T-helper 1 cell treated with Interleukin-12 subunit alpha and Interleukin-12 subunit beta and Interleukin-4 antibody, amounts not matched to agents 30 μg/mL and 1 μg/mL, for 36 hours (primary cell): ENCODE data around the gene FHIT.
A peak's percentile ranks its signal among the peaks of the same experiment; 100 is the strongest.

Experiments
- H3K27ac Mint-ChIP-seq: one replicate; pipeline ENCODE4 v1.8.0; 2021; ENCODE audit warnings: mild to moderate bottlenecking, mixed read lengths
- H3K27me3 Mint-ChIP-seq: one replicate; pipeline ENCODE4 v1.8.0; 2021; ENCODE audit warnings: low read depth, mixed read lengths
- H3K36me3 Mint-ChIP-seq: one replicate; pipeline ENCODE4 v1.8.0; 2021; ENCODE audit warnings: low read depth, mixed read lengths
- H3K4me1 Mint-ChIP-seq: one replicate; pipeline ENCODE4 v1.8.0; 2021; ENCODE audit warnings: low read depth, mixed read lengths
- H3K4me3 Mint-ChIP-seq: one replicate; pipeline ENCODE4 v1.8.0; 2021; ENCODE audit warnings: mild to moderate bottlenecking, moderate library complexity, mixed read lengths
- H3K9me3 Mint-ChIP-seq: one replicate; pipeline ENCODE4 v1.8.0; 2021; ENCODE audit warnings: mixed read lengths

FHIT gene

DNA sequence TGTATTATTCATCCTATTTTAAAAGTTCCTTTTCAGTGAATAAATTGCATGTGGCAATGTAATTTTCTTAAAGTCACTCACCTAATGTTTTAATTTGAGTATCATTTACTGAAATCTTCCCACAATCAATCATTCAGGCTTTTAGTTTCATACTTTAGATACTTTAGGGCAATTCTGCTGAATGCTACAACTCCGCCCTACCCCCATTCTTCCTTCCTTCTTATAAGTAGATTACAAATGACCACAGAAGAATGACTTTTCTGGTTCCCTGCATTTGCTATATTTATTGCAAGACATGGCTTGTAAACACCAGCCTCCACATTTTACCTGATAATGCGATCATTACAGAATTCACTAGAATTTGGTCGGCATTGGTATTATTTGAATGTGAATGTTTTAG lies 1061.9 kb downstream of the FHIT start:
- Mint-ChIP-seq H3K27me3 (no peaks in the 10 kb centered on the region), H3K4me3 (peak overlapping the region; percentile 10), H3K4me1 (peaks cover 47% of the 10 kb centered on the region), H3K36me3 (peaks cover 17% of the 10 kb centered on the region), H3K9me3 (peaks cover 17% of the 10 kb centered on the region), H3K27ac (peak overlapping the region; percentile 73)

DNA sequence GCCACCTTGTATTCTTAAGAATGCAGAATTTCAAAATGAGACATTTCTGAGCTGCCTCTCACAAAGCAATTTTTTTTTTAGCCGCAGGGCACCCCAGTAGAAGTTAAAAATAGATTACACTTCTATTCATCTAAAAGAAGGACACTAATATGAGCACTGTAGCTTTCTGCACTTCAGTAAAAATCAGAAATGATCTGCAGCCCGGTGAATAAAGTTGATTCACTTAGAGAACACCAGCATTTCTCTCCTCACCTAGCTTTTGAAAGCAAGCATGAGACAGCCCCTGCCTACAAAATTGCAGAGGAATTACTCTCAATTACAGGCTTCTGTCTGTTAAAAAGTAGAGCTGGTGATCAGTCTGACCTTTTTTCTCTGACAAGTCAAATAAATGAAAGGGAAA lies 1062.4 kb downstream of the FHIT start:
- H3K36me3 Mint-ChIP-seq: peaks cover 14% of the 10 kb centered on the region
- peak overlapping the region; percentile 10 for H3K4me3 Mint-ChIP-seq
- H3K27ac Mint-ChIP-seq: peak overlapping the region; percentile 73
- peaks cover 47% of the 10 kb centered on the region for H3K4me1 Mint-ChIP-seq
- no peaks in the 10 kb centered on the region for H3K27me3 Mint-ChIP-seq
- H3K9me3 Mint-ChIP-seq: peaks cover 14% of the 10 kb centered on the region

DNA sequence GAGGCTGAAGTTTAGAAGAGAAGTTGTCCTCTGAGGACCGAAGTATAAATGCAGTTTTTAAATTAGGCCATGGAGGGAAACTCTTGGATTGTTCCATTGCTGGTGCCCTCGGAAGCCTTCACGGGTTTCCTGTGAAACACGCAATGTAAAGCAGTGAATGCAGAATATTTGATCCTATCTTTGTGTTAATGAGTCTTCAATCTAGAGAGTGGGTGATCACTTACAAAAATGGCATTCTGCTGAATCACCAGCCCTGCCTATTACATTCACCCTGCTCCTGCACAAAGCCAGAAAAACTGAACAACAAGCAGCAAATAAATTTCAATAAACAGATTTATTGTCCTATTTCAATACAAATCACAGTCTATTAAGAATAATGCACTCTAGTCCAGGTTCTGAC lies 1063.9 kb downstream of the FHIT start:
- peaks cover 34% of the 10 kb centered on the region for H3K4me1 Mint-ChIP-seq
- H3K27me3 Mint-ChIP-seq: no peaks in the 10 kb centered on the region
- H3K27ac Mint-ChIP-seq: no peak overlapping the region
- H3K4me3 Mint-ChIP-seq: no peak overlapping the region
- peaks cover 10% of the 10 kb centered on the region for H3K9me3 Mint-ChIP-seq
- peaks cover 9% of the 10 kb centered on the region for H3K36me3 Mint-ChIP-seq

DNA sequence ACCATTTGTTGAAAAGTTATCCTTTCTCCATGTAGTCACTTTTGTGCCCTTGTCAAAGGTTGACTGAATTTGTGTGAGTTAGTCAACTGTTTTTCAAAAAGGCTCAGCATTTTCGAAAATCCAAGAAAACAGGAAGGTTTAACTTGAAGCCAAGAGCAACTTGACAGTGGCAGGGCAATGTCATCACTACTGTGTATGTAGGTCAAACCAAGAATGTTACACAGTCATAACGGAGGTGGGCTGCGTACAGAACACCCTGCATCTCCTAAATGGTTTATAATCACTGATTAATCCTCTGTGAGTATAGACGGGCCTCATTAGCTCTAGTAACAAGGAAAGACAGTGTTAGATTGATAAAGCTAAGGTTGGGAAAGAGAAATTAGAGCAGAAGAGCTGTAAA lies 1064.9 kb downstream of the FHIT start:
- Mint-ChIP-seq H3K27ac (peak overlapping the region; percentile 77), H3K4me1 (peaks cover 31% of the 10 kb centered on the region), H3K27me3 (no peaks in the 10 kb centered on the region), H3K36me3 (peaks cover 9% of the 10 kb centered on the region), H3K9me3 (peaks cover 10% of the 10 kb centered on the region), H3K4me3 (no peak overlapping the region)

DNA sequence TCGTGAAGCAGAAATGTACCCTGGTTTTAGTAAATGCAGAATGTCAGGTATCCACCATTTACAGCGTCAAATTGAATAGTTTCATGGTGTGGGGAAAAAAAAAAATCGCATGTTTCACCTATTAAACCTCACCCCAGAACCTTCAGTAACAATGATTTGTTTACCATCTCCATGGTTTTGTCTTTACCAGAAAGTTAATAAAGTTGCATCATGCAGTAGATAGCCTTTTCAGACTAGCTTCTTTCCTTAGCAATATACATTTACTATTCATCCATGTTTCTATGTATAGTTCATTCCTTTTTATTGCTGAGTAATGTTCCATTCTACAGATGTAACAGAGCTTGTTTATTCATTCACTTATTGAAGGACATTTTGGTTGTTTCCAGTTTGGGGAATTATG lies 1066.1 kb downstream of the FHIT start:
- Mint-ChIP-seq H3K4me3 (no peak overlapping the region), H3K9me3 (peaks cover 10% of the 10 kb centered on the region), H3K27me3 (no peaks in the 10 kb centered on the region), H3K4me1 (peaks cover 27% of the 10 kb centered on the region), H3K27ac (no peak overlapping the region), H3K36me3 (peaks cover 9% of the 10 kb centered on the region)

DNA sequence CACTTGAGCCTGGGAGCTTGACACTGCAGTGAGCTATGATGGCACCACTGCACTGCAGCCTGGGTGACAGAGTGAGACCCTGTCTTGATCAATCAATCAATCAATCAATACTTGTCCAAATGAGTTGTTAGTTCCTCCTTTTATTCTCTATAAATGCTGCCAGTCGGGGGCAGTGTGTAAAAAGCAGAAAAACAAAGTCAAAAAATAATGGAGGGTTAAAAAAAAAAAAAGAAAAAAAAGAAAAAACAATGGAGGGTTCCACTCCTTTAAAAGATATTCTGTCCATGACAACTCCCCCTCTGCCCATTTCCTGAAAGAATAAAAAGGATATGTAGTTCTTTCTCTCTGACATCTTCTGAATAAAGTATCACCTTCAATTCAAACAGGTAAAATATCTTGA lies 1068.6 kb downstream of the FHIT start:
- Mint-ChIP-seq H3K4me1 (peaks cover 10% of the 10 kb centered on the region), H3K27ac (no peak overlapping the region), H3K9me3 (peaks cover 14% of the 10 kb centered on the region), H3K36me3 (peaks cover 6% of the 10 kb centered on the region), H3K27me3 (no peaks in the 10 kb centered on the region), H3K4me3 (no peak overlapping the region)

DNA sequence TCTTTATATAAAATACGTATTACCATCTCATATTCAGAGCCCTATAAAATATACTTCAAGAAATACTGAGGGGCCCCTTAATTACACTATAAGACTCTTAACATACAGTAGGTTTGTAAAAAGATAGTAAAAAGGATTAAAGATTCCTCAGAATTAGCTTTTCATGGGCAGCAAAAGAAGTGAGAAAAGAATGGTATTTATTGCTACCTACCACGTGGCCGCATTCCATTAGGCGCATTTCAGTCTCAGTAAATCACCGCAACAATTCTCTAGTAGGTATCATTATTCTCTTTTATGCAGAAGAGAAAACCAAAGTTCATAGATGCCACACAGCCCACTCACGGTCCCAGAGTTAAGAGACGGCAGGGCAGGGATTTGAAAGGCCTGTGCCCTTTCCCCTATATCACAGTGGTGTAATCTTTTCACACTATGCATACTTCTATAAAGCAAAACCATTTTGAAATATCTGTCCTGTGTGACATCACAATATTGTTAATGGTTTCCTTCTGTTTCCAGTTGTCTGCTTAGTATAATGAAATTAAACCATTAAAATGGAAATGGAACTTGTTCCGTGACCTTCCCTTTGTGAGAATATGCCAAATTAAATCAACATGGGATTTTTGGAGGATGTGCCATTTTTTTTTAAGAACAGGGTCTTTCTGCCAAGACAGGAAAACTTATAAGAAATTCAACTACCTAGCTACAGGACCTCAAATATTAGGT lies 1072.2 kb downstream of the FHIT start:
- peaks cover 9% of the 10 kb centered on the region for H3K9me3 Mint-ChIP-seq
- no peaks in the 10 kb centered on the region for H3K27me3 Mint-ChIP-seq
- no peak overlapping the region for H3K4me3 Mint-ChIP-seq
- peaks cover 6% of the 10 kb centered on the region for H3K4me1 Mint-ChIP-seq
- H3K36me3 Mint-ChIP-seq: peaks cover 2% of the 10 kb centered on the region
- H3K27ac Mint-ChIP-seq: no peak overlapping the region

DNA sequence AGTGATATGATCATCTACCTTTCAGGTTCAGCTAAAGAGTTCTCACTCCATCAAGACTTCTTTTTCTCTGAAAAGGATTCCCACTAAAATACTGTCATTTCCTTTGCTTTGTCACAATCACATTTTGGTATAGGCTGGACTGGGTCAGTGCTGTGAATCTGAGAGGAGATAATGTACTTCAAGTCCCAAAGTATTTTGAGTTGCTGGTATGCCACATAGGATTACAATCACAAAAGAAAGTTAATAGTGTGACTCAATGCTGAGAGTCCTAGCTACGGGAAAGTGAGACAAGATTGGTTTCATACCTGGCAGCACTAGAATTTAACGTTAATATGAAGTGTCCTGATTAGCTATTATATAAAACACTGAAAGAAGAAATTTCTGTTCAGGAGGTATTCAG lies 1073.5 kb downstream of the FHIT start:
- no peak overlapping the region for H3K4me3 Mint-ChIP-seq
- no peaks in the 10 kb centered on the region for H3K27me3 Mint-ChIP-seq
- peaks cover 6% of the 10 kb centered on the region for H3K4me1 Mint-ChIP-seq
- H3K9me3 Mint-ChIP-seq: peaks cover 9% of the 10 kb centered on the region
- no peak overlapping the region for H3K27ac Mint-ChIP-seq
- H3K36me3 Mint-ChIP-seq: peaks cover 2% of the 10 kb centered on the region

DNA sequence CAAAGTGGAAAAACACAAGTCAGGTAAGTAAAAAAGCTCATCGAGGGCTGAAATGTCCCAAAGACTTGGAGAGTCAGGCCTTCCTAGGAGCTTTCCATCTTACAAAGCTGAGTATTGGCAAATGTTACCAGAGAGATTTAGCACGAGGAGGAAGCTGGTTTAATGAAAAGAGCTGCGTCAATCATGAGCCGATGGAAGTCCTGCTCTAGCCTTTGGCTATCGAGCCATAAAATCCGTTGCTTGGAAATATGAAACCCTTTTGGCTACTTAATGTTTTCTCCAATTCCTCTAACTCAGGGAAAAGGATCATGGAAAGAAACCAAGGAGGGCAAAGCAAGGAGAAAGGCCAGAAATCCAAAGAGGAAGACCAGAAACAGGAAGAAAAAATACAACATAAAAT lies 1074.6 kb downstream of the FHIT start:
- Mint-ChIP-seq H3K27ac (no peak overlapping the region), H3K27me3 (no peaks in the 10 kb centered on the region), H3K4me3 (no peak overlapping the region), H3K36me3 (peaks cover 2% of the 10 kb centered on the region), H3K9me3 (peaks cover 9% of the 10 kb centered on the region), H3K4me1 (peaks cover 7% of the 10 kb centered on the region)

DNA sequence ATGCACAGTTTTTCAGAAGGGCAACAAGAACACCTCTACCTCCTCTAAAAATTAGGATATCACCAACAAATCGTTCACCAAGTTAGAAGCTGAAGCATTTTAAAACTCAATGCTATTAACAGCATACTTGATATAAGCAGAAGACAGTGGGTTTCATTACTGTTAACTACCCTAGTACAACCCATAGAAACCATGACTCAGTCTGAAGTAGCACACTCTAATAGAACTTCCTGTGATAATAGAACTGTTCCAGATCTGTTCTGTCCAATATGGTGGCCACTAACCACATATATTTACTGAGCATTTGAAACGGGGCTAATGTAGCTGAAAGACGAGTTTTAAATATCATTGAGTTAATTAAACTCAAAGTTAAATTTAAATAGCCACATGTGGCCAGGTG lies 1075.6 kb downstream of the FHIT start:
- Mint-ChIP-seq H3K36me3 (peaks cover 2% of the 10 kb centered on the region), H3K9me3 (peaks cover 9% of the 10 kb centered on the region), H3K4me3 (no peak overlapping the region), H3K4me1 (peaks cover 8% of the 10 kb centered on the region), H3K27me3 (no peaks in the 10 kb centered on the region), H3K27ac (no peak overlapping the region)

DNA sequence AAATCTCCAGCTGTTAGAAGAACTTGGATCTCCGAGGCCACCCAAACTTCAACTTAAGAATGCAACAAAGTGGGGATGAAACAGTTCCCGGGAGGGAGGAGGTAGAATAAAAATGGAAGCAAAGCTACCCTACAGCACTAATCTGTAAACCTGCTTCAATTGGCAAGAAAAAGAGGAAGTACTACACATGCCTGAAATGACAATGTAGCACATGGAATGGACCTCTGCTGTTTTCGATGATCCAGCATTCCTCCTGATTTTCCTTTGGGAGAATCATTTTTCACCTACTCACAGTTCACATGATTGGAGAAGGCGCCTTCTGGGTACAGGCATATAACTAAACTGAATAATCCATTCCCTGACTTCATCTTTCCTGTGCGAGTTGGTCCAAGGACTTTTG lies 1081.5 kb downstream of the FHIT start:
- Mint-ChIP-seq H3K27me3 (no peaks in the 10 kb centered on the region), H3K4me3 (no peak overlapping the region), H3K9me3 (no peaks in the 10 kb centered on the region), H3K36me3 (no peaks in the 10 kb centered on the region), H3K4me1 (peaks cover 2% of the 10 kb centered on the region), H3K27ac (no peak overlapping the region)

DNA sequence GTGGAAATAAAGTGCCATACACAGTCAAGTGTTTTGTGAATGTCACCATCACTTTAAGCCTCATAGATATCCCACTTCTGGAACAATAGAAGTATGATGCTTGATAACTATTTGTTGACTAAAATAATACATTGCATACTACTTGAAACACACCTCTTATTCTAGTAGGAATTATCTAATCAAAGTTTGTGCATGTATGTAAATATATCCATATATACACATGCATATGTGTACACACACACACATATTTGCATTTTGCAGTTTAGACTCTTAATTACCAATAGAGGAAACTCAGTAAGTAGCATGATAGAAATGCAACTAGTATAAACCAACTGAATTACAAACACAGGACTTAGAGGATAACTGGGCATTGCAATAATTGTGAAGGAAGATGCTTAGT lies 1084.1 kb downstream of the FHIT start:
- H3K27ac Mint-ChIP-seq: no peak overlapping the region
- no peaks in the 10 kb centered on the region for H3K9me3 Mint-ChIP-seq

DNA sequence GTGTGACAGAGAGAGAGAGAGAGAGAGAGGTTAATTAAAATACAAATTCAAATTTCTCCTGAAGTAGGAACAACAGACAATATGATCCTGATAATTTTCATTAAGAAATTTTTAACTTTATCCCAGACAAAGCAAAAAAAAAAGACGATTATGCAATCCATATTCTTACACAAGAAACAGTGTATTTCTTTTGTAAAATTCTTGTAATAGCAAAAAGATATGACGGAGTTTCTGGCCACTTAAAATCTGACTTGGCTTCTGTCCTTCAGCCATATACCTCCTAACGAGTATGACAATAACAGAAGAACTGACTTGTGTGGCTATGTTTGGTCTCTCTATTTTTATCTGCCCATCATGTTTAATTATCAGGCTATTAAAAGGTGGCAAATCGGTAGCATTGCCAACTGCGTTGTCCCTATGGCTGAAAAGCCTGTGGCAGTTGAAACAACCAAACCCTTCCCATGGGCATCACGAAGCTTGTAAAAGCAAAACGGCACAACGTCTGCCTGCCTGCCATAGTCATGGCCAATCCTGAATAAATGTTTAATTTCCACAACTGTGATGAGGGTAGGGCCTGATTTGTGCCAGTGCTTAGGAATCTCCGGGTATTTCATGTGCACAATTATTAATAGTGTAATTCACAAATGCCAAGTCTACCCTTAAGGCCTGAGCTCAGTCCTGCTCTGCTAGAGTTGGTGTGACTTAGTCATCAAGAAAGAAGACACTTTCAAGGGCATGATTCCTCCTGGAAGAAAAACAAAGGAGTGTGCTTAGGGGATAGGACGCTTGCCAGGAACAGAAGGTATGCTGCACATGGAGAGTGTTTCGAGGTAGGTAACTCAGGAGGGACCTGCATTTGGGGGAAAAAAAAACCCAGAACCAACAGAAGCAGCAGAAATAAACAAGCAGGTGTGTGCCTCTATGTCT lies 1090.2 kb downstream of the FHIT start:
- H3K4me1 Mint-ChIP-seq: no peaks in the 10 kb centered on the region
- no peak overlapping the region for H3K4me3 Mint-ChIP-seq
- no peak overlapping the region for H3K27ac Mint-ChIP-seq
- H3K36me3 Mint-ChIP-seq: peaks cover 2% of the 10 kb centered on the region
- H3K27me3 Mint-ChIP-seq: no peaks in the 10 kb centered on the region
- no peaks in the 10 kb centered on the region for H3K9me3 Mint-ChIP-seq

More for the DNA sequence above, 1084.1 kb downstream of the FHIT start:
- Mint-ChIP-seq H3K27me3 (no peaks in the 10 kb centered on the region), H3K4me1 (peaks cover 2% of the 10 kb centered on the region), H3K36me3 (peaks cover 2% of the 10 kb centered on the region), H3K4me3 (no peak overlapping the region)

DNA sequence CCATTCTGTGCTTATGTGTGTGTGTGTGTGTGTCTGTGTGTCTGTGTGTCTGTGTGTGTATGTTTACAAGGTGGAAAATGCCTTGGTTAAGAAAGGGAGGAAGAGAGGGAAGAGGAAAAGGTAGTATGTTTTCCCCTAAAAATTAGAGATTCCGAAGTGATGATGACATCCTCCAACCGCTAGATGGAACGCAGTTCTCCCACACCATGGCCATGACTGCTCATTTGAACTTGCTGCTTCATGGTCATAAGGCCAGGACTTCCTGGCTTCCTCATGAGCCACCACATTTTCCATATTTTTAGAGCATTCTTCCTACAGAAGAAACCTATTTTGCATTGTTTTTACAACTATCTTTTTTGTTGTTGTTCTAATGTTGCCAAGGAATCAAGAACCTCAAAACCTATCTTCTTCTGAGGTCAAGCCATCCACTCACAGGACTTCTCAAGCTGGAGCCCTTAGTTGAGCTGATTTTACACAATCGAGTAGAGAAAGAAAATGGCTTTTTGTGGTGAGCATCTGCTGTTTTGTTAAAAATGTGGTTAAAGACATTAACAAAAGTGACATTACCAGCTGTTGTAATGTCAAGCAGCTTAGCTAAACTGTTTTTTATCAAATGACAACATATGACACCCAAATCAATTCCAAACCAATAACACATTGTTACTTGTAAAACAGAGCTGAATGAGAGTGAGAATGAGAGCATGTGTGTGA lies 1091.0 kb downstream of the FHIT start:
- no peak overlapping the region for H3K4me3 Mint-ChIP-seq
- no peak overlapping the region for H3K27ac Mint-ChIP-seq
- H3K9me3 Mint-ChIP-seq: no peaks in the 10 kb centered on the region
- peaks cover 2% of the 10 kb centered on the region for H3K36me3 Mint-ChIP-seq
- no peaks in the 10 kb centered on the region for H3K27me3 Mint-ChIP-seq
- no peaks in the 10 kb centered on the region for H3K4me1 Mint-ChIP-seq
